Trophoblast cell (in vitro differentiated cells and primary cell): ENCODE results near the gene UBAC2.

ENCODE experiments used
- DNase-seq, 2 donors: peaks; one replicate each; pipeline ENCODE4 v3.0.0-alpha.2; 2016
- H2AFZ ChIP-seq: 2 replicates; pipeline ENCODE4 v1.6.1; 2013; ENCODE audit warnings: low read length, moderate library complexity, mild to moderate bottlenecking; ENCODE audit not compliant: insufficient read depth, poor library complexity
- H2AK5ac ChIP-seq: 2 replicates; pipeline ENCODE4 v1.6.1; 2013; ENCODE audit warnings: mild to moderate bottlenecking, low read length
- H2BK120ac ChIP-seq: 2 replicates; pipeline ENCODE4 v1.6.1; 2013; ENCODE audit warnings: low read length, mild to moderate bottlenecking, moderate library complexity; ENCODE audit not compliant: insufficient read depth, poor library complexity
- H2BK12ac ChIP-seq: 2 replicates; pipeline ENCODE4 v1.6.1; 2013; ENCODE audit warnings: mild to moderate bottlenecking, low read length, moderate library complexity
- H2BK5ac ChIP-seq: 2 replicates; pipeline ENCODE4 v1.6.1; 2013; ENCODE audit warnings: low read length, low read depth, moderate library complexity, mild to moderate bottlenecking; ENCODE audit not compliant: poor library complexity
- H3K14ac ChIP-seq: 2 replicates; pipeline ENCODE4 v1.6.1; 2013; ENCODE audit warnings: mild to moderate bottlenecking, low read length
- H3K18ac ChIP-seq: 2 replicates; pipeline ENCODE4 v1.6.1; 2013; ENCODE audit warnings: mild to moderate bottlenecking, low read length
- H3K23ac ChIP-seq: 2 replicates; pipeline ENCODE4 v1.6.1; 2013; ENCODE audit warnings: low read length
- H3K27ac ChIP-seq: 2 replicates; pipeline ENCODE4 v1.5.1; 2013; ENCODE audit warnings: low read depth, mild to moderate bottlenecking, inconsistent platforms, low read length, moderate library complexity
- H3K27me3 ChIP-seq: 2 replicates; pipeline ENCODE4 v1.6.1; 2013; ENCODE audit warnings: inconsistent platforms, mild to moderate bottlenecking, low read length, moderate library complexity; ENCODE audit not compliant: insufficient read depth
- H3K36me3 ChIP-seq, 2 experiments: 1 replicate in 1 of 2; 2 replicates in 1 of 2; pipeline ENCODE4 v1.6.1; 2013; ENCODE audit warnings: low read length in 2 of 2, mild to moderate bottlenecking in 2 of 2, moderate library complexity in 1 of 2; ENCODE audit not compliant: insufficient read depth in 2 of 2, control insufficient read depth in 1 of 2
- H3K4ac ChIP-seq: 2 replicates; pipeline ENCODE4 v1.6.1; 2013; ENCODE audit warnings: low read depth, mild to moderate bottlenecking, low read length, moderate library complexity
- H3K4me1 ChIP-seq, 2 experiments: 1 replicate in 1 of 2; 2 replicates in 1 of 2; pipeline ENCODE4 v1.6.1; 2013; ENCODE audit warnings: low read length in 2 of 2, mild to moderate bottlenecking in 2 of 2, moderate library complexity in 1 of 2; ENCODE audit not compliant: insufficient read depth in 2 of 2, control insufficient read depth in 1 of 2
- H3K4me2 ChIP-seq: 2 replicates; pipeline ENCODE4 v1.6.1; 2013; ENCODE audit warnings: inconsistent platforms, mild to moderate bottlenecking, low read length, moderate library complexity
- H3K4me3 ChIP-seq: 2 replicates; pipeline ENCODE4 v1.5.1; 2013; ENCODE audit warnings: mild to moderate bottlenecking, low read depth, low read length, inconsistent platforms
- H3K79me1 ChIP-seq: one replicate; pipeline ENCODE4 v1.6.1; 2013; ENCODE audit warnings: low read length
- H3K79me2 ChIP-seq: 2 replicates; pipeline ENCODE4 v1.6.1; 2013; ENCODE audit warnings: low read length, mild to moderate bottlenecking; ENCODE audit not compliant: control insufficient read depth, insufficient read depth, poor library complexity
- H3K9ac ChIP-seq: 2 replicates; pipeline ENCODE4 v1.6.1; 2013; ENCODE audit warnings: mild to moderate bottlenecking, low read length
- H3K9me3 ChIP-seq: 2 replicates; pipeline ENCODE4 v1.6.1; 2013; ENCODE audit warnings: low read depth, mild to moderate bottlenecking, control low read depth, inconsistent platforms, low read length; ENCODE audit not compliant: insufficient read depth
- H4K12ac ChIP-seq: 2 replicates; pipeline ENCODE4 v1.6.1; 2013; ENCODE audit warnings: low read depth, mild to moderate bottlenecking, low read length, moderate library complexity
- H4K8ac ChIP-seq: 2 replicates; pipeline ENCODE4 v1.6.1; 2013; ENCODE audit warnings: low read depth, mild to moderate bottlenecking, low read length, moderate library complexity
- H4K91ac ChIP-seq: one replicate; pipeline ENCODE4 v1.6.1; 2013; ENCODE audit warnings: low read depth, mild to moderate bottlenecking, low read length, moderate library complexity
- WGBS: extraction: QIAGEN DNeasy Blood & Tissue Kit; methylation state at CpG from one replicate; pipeline ENCODE4 v1.1.7; 2013; ENCODE audit warnings: missing lambda C conversion rate; ENCODE audit not compliant: insufficient read length, insufficient coverage; ENCODE audit errors: extremely low coverage; 5-methylcytosine and 5-hydroxymethylcytosine counted together

Gene UBAC2

DNA sequence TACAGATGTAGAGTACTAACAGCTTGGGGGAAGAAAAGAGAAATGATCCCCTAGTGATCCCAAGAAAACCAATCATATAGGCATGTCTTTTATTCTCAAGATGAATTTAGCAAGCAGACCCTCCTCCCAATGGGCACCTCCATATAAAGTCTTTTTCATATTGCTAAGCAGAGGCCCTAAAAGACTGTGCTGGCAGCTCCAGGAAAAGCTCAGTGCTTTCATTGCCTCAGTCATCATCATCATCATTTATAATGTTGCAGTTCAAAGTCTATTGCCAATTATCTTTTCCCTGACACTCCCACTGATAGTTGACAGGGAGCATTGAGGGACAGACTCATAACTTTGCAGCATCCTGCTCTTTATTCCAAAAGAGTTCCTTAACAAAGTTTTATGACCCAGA lies 93.5 kb downstream of the UBAC2 start:
- Histone ChIP-seq H3K36me3 (no peaks in the 10 kb centered on the region), H4K12ac (no peak overlapping the region), H2BK12ac (no peak overlapping the region), H3K4me3 (no peak overlapping the region), H3K18ac (no peak overlapping the region), H3K9ac (no peak overlapping the region), H3K79me1 (no peaks in the 10 kb centered on the region), H3K27me3 (no peaks in the 10 kb centered on the region), H4K91ac (no peak overlapping the region), H4K8ac (no peak overlapping the region), H3K23ac (no peak overlapping the region), H3K14ac (no peak overlapping the region), H3K4me2 (no peak overlapping the region), H3K79me2 (no peaks in the 10 kb centered on the region), H3K4me1 (no peaks in the 10 kb centered on the region), H2BK120ac (no peak overlapping the region), H2AK5ac (no peak overlapping the region), H3K27ac (no peak overlapping the region), H2BK5ac (no peak overlapping the region), H3K4ac (no peak overlapping the region), H2AFZ (no peak overlapping the region), H3K9me3 (peaks cover 2% of the 10 kb centered on the region)
- no peak for DNase-seq

- peaks cover 3% of the 10 kb centered on the region in 2 experiments for H3K4me1 ChIP-seq
- no peak overlapping the region for H2BK12ac ChIP-seq
- H4K12ac ChIP-seq = no peak overlapping the region
- H3K79me1 ChIP-seq = no peaks in the 10 kb centered on the region
- no peak overlapping the region for H3K4me3 ChIP-seq
- DNase-seq = no peak
- no peak overlapping the region for H2BK5ac ChIP-seq
- no peak overlapping the region for H2BK120ac ChIP-seq
- no peak overlapping the region for H2AK5ac ChIP-seq
- no peak overlapping the region for H4K91ac ChIP-seq
- H3K9ac ChIP-seq = no peak overlapping the region
- H3K79me2 ChIP-seq = no peaks in the 10 kb centered on the region
- H3K27me3 ChIP-seq = no peaks in the 10 kb centered on the region
- H2AFZ ChIP-seq = no peak overlapping the region
- no peaks in the 10 kb centered on the region for H3K36me3 ChIP-seq
- no peak overlapping the region for H4K8ac ChIP-seq
- no peaks in the 10 kb centered on the region for H3K9me3 ChIP-seq
- no peak overlapping the region for H3K14ac ChIP-seq
- H3K27ac ChIP-seq = no peak overlapping the region
- no peak overlapping the region for H3K4ac ChIP-seq
- no CpG with 5 or more reads among the region's 7 CpGs for WGBS
- H3K18ac ChIP-seq = no peak overlapping the region
- H3K4me2 ChIP-seq = no peak overlapping the region
- H3K23ac ChIP-seq = no peak overlapping the region
Measured at GRCh38 chr13:99294958-99295357, 94.3 kb downstream of the UBAC2 start.

DNA sequence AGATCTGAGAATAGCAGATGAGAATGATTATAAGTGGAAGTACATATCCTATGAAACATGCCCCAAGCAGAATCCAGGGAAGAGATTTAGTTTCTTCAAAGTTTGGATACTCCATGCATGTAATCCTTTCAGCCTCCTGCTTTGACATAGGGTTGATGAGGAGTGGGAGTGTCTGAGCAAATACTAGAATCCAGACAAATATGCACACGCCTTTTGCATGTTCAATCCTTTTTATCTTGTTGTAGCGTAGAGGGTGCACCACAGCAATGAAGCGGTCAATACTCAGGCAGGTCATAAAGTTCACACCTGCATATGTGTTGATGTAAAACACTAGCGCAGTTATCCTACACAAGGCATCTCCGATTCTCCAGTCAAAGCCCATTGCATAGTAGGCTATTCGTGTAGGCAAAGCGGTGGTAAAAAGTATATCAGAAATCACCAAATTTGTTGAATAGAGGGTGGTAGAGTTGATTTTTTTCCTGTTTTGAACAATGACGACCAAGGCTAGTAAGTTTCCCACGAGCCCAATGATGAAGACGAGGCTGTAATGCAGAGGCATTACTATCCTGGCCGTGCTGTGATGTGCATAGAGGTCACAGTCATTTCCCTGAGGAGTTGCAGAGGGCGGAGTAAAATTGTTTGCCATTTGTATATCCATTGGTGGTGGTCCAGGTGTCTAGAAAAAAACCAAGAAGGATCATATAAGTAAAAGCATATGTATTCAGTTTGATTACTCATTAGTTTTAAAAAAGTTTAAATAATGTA lies 95.0 kb downstream of the UBAC2 start:
- Histone ChIP-seq H2AK5ac (no peak overlapping the region), H2BK12ac (no peak overlapping the region), H3K23ac (no peak overlapping the region), H3K36me3 (no peaks in the 10 kb centered on the region), H2AFZ (no peak overlapping the region), H3K4me2 (no peak overlapping the region), H3K4me1 (peaks cover 4 to 5% of the 10 kb centered on the region in 2 experiments), H3K18ac (no peak overlapping the region), H3K79me1 (no peaks in the 10 kb centered on the region), H2BK5ac (no peak overlapping the region), H3K27ac (no peak overlapping the region), H3K79me2 (no peaks in the 10 kb centered on the region), H3K4me3 (no peak overlapping the region), H4K12ac (no peak overlapping the region), H3K9ac (no peak overlapping the region), H3K9me3 (no peaks in the 10 kb centered on the region), H4K91ac (no peak overlapping the region), H4K8ac (no peak overlapping the region), H3K4ac (no peak overlapping the region), H3K27me3 (no peaks in the 10 kb centered on the region), H2BK120ac (no peak overlapping the region), H3K14ac (no peak overlapping the region)
- WGBS = no CpG with 5 or more reads among the region's 12 CpGs
- no peak for DNase-seq

DNA sequence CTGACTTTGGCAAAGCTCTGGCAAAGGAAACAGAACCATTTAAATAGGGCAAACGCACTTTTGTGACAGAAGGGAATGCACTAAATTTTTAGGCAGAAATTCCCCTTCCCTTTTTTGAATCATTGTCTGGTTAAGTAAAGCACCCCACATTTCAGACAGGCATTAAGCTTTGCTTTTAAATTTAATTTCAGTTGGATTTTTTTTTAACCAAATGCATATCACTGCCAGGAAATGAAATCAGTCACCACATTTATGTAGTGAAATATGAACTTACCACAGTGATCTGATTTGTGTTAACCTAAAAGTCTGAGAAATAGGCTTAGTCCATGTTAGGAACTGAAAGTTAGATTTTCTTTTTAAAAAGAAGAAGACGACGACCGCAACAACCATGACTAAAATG lies 95.7 kb downstream of the UBAC2 start:
- H3K36me3 ChIP-seq = no peaks in the 10 kb centered on the region
- H3K27me3 ChIP-seq = no peaks in the 10 kb centered on the region
- no peak overlapping the region for H3K4me3 ChIP-seq
- H3K4me2 ChIP-seq = no peak overlapping the region
- H2BK120ac ChIP-seq = no peak overlapping the region
- H3K79me2 ChIP-seq = no peaks in the 10 kb centered on the region
- no peak overlapping the region for H4K12ac ChIP-seq
- no peak overlapping the region for H3K27ac ChIP-seq
- no peak for DNase-seq
- no CpG with 5 or more reads among the region's 4 CpGs for WGBS
- H3K23ac ChIP-seq = no peak overlapping the region
- no peak overlapping the region for H4K91ac ChIP-seq
- no peak overlapping the region for H2AFZ ChIP-seq
- no peak overlapping the region for H3K4ac ChIP-seq
- no peaks in the 10 kb centered on the region for H3K9me3 ChIP-seq
- H3K18ac ChIP-seq = no peak overlapping the region
- no peak overlapping the region for H2BK5ac ChIP-seq
- no peak overlapping the region for H2BK12ac ChIP-seq
- no peaks in the 10 kb centered on the region for H3K79me1 ChIP-seq
- no peak overlapping the region for H3K14ac ChIP-seq
- H4K8ac ChIP-seq = no peak overlapping the region
- H2AK5ac ChIP-seq = no peak overlapping the region
- H3K9ac ChIP-seq = no peak overlapping the region
- peaks cover 5 to 7% of the 10 kb centered on the region in 2 experiments for H3K4me1 ChIP-seq
